ENCODE results near the gene CD86. TPM values are rescaled to one million over a fixed set of nuclear protein-coding genes. Genes with fewer than 3 reads are reported as not detected.

Gene CD86
- total and polyA plus RNA-seq, 4 donors: 1.7 to 4.0 (median 2.6) TPM

GRCh38 chr3:122097141-122097540, 42.0 kb downstream of the CD86 start:
- Histone ChIP-seq H3K9ac (ENCODE audit: low read depth in 1 of 2, low read length in 2 of 2) (no peak overlapping the region), H3K4me3 (ENCODE audit: low read depth in 1 of 3, low read length in 3 of 3) (no peak overlapping the region), H3K4me1 (ENCODE audit: control insufficient read depth in 4 of 4, insufficient read depth in 4 of 4, low read length in 3 of 4) (no peaks in the 10 kb centered on the region), H3K36me3 (ENCODE audit: control insufficient read depth in 4 of 4, insufficient read depth in 3 of 4, low read depth in 1 of 4, low read length in 3 of 4) (no peaks in the 10 kb centered on the region), H3K27ac (ENCODE audit: low read depth in 1 of 2, low read length in 2 of 2) (no peak overlapping the region), H3K9me3 (ENCODE audit: control insufficient read depth in 4 of 4, low read length in 3 of 4) (no peaks in the 10 kb centered on the region), H3K27me3 (ENCODE audit: control insufficient read depth in 4 of 4, insufficient read depth in 4 of 4, low read length in 3 of 4) (no peaks in the 10 kb centered on the region)
- no peak for DNase-seq (ENCODE audit: low spot score)
- no peak for TF ChIP-seq HNF4G (IDR thresholded peaks at IDR 0.05)
- no peak for TF ChIP-seq RAD21 (IDR thresholded peaks at IDR 0.05)
- no peak for TF ChIP-seq HNF4A (conservative IDR thresholded peaks at IDR 0.05)
- TF ChIP-seq JUND (IDR thresholded peaks at IDR 0.05): no peak
- no peak for TF ChIP-seq CTCF (IDR thresholded peaks at IDR 0.05; ENCODE audit: low read depth, low read length, missing input control)
- TF ChIP-seq TAF1 (conservative IDR thresholded peaks at IDR 0.05): no peak
- no peak for TF ChIP-seq ZBTB33 (IDR thresholded peaks at IDR 0.05)
- TF ChIP-seq GABPA (IDR thresholded peaks at IDR 0.05 in 1 of 2, conservative IDR thresholded peaks at IDR 0.05 in 1 of 2): no peak
- TF ChIP-seq EGR1 (IDR thresholded peaks at IDR 0.05; ENCODE audit: low read depth in 2 of 2): no peak
- TF ChIP-seq RXRA (IDR thresholded peaks at IDR 0.05): no peak
- no peak for TF ChIP-seq MAX (IDR thresholded peaks at IDR 0.05)
- TF ChIP-seq YY1 (IDR thresholded peaks at IDR 0.05): no peak
- 72% methylated on average over 3 of the region's 3 CpGs for WGBS

- DNase-seq (ENCODE audit: low spot score): no peak
- no peaks in the 10 kb centered on the region for H3K4me1 ChIP-seq (ENCODE audit: control insufficient read depth in 4 of 4, insufficient read depth in 4 of 4, low read length in 3 of 4)
- TF ChIP-seq TAF1 (conservative IDR thresholded peaks at IDR 0.05) (no peak), FOXA2 (IDR thresholded peaks at IDR 0.05) (no peak), RAD21 (IDR thresholded peaks at IDR 0.05) (no peak), EGR1 (IDR thresholded peaks at IDR 0.05; ENCODE audit: low read depth in 2 of 2) (no peak), ZBTB33 (IDR thresholded peaks at IDR 0.05) (no peak), GABPA (IDR thresholded peaks at IDR 0.05 in 1 of 2, conservative IDR thresholded peaks at IDR 0.05 in 1 of 2) (no peak), RXRA (IDR thresholded peaks at IDR 0.05) (no peak), CTCF (IDR thresholded peaks at IDR 0.05; ENCODE audit: low read depth, low read length, missing input control) (no peak), SP1 (IDR thresholded peaks at IDR 0.05) (no peak), HNF4A (conservative IDR thresholded peaks at IDR 0.05) (no peak), MAX (IDR thresholded peaks at IDR 0.05) (no peak), REST (IDR thresholded peaks at IDR 0.05) (no peak), HNF4G (IDR thresholded peaks at IDR 0.05) (no peak), NR2F2 (IDR thresholded peaks at IDR 0.05) (no peak), JUND (IDR thresholded peaks at IDR 0.05) (no peak), FOXA1 (IDR thresholded peaks at IDR 0.05) (no peak), YY1 (IDR thresholded peaks at IDR 0.05) (no peak)
- no peak overlapping the region for H3K27ac ChIP-seq (ENCODE audit: low read depth in 1 of 2, low read length in 2 of 2)
- no peaks in the 10 kb centered on the region for H3K9me3 ChIP-seq (ENCODE audit: control insufficient read depth in 4 of 4, low read length in 3 of 4)
- WGBS: 96% methylated on average over 2 of the region's 2 CpGs
- H3K36me3 ChIP-seq (ENCODE audit: control insufficient read depth in 4 of 4, insufficient read depth in 3 of 4, low read depth in 1 of 4, low read length in 3 of 4): no peaks in the 10 kb centered on the region
- no peak overlapping the region for H3K9ac ChIP-seq (ENCODE audit: low read depth in 1 of 2, low read length in 2 of 2)
- no peak overlapping the region for H3K4me3 ChIP-seq (ENCODE audit: low read depth in 1 of 3, low read length in 3 of 3)
- H3K27me3 ChIP-seq (ENCODE audit: control insufficient read depth in 4 of 4, insufficient read depth in 4 of 4, low read length in 3 of 4): no peaks in the 10 kb centered on the region
Observed at GRCh38 chr3:122098611-122099010, 43.4 kb downstream of the CD86 start.

Measured in liver (tissue), 9 donors.